Gastroesophageal sphincter (tissue), 4 donors: ENCODE measurements around the gene PRKAR2B. TPM values are rescaled to one million over a fixed set of nuclear protein-coding genes. Genes with fewer than 3 reads are reported as not detected.

Experiments used
- ATAC-seq: fragments of 150-250 bp; one replicate; pipeline ENCODE4 v1.9.1; 2016; ENCODE audit warnings: mild to moderate bottlenecking, moderate library complexity
- H3K27ac ChIP-seq, 4 donors: fragments of 200-600 bp; sonication (generic) in 3 of 4; 1 replicate in 3 of 4; 2 replicates in 1 of 4; pipeline ENCODE4 v1.5.1; 2016 to 2019
- H3K27me3 ChIP-seq: fragments of 200-600 bp; sonication (generic); one replicate; pipeline ENCODE4 v1.5.1; 2019
- H3K36me3 ChIP-seq, 2 donors: fragments of 200-600 bp; sonication (generic); one replicate each; pipeline ENCODE4 v1.5.1; 2019; ENCODE audit warnings: control low read depth in 1 of 2
- H3K4me1 ChIP-seq, 3 donors: fragments of 200-600 bp; sonication (generic); 1 replicate in 2 of 3; 2 replicates in 1 of 3; pipeline ENCODE4 v1.5.1; 2016 to 2019; ENCODE audit warnings: control low read depth in 2 of 3
- H3K4me3 ChIP-seq, 2 donors: fragments of 200-600 bp; sonication (generic); one replicate each; pipeline ENCODE4 v1.5.1; 2019; ENCODE audit warnings: mild to moderate bottlenecking in 1 of 2, moderate library complexity in 1 of 2
- H3K9me3 ChIP-seq, 3 donors: fragments of 200-600 bp; sonication (generic); one replicate each; pipeline ENCODE4 v1.5.1; 2017 to 2019; ENCODE audit warnings: control low read depth in 2 of 3
- EP300 ChIP-seq: sonication (generic); formaldehyde crosslinking; IDR thresholded peaks from one replicate; pipeline ENCODE4 v1.6.1; 2017; ENCODE audit warnings: antibody characterized with exemption, mild to moderate bottlenecking
- POLR2A ChIP-seq, 2 donors: fragments of 450-650 bp; IDR thresholded peaks; one replicate each; pipeline ENCODE4 v1.6.1; 2017; ENCODE audit warnings: antibody characterized with exemption in 2 of 2, mild to moderate bottlenecking in 2 of 2, moderate library complexity in 1 of 2
- POLR2AphosphoS5 ChIP-seq: sonication (generic); formaldehyde crosslinking; IDR thresholded peaks from one replicate; pipeline ENCODE4 v1.6.1; 2017; ENCODE audit warnings: antibody characterized with exemption
- WGBS, 2 donors: methylation state at CpG; one replicate each; pipeline ENCODE4 v1.1.5; 2018; ENCODE audit warnings: low coverage in 1 of 2; 5-methylcytosine and 5-hydroxymethylcytosine counted together
- total RNA-seq, 4 donors: library from RNA; depleted of rRNA; stranded (reverse); fragments of >200 nt; gene quantifications; one replicate each; pipeline ENCODE4 v1.1.0, GENCODE V29; 2016
- TF ChIP-seq, protein P1 (sequence below), 4 experiments: fragments of 200-600 bp in 2 of 4; fragments of 450-650 bp in 2 of 4; sonication (generic) in 1 of 4; IDR thresholded peaks; one replicate each; pipeline ENCODE4 v1.5.1; 2017 to 2019; ENCODE audit warnings: antibody characterized with exemption in 4 of 4, mild to moderate bottlenecking in 2 of 4, moderate library complexity in 2 of 4

The PRKAR2B gene
- total RNA-seq, 4 donors from 2014 or later = 83.5 to 160 (median 119) TPM

DNA sequence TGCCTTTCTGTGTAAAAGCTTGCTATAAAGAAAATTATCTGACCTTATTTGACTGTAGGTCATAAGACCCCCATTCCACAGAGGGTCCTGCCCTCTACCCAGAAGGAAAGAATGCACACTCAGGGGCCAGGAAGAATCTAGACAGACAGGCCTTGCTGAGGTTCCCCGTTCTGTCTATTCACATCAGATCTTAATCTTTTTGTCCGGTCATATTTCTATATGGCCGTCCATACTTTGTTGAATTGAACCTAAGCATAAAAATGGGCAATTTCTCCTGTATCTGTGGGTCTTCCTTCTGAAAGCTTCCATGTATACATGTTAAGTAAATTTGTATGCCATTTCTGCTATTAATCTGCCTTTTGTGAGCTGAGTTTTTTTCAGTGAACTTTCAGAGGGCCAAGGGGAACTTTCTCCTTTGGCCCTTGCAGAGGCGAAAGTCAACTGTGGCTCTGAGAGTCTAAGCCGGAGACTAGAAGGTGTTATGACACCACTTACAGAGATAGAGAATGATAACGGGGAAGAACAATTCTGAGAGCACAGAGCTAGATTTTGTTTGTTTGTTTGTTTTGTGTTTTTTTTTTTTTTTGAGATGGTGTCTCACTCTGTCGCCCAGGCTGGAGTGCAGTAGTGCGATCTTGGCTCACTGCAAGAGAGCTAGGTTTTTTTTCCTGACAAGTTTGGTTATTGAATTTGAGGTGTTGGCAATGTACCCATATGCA, 11.6 kb upstream of the PRKAR2B start:
- H3K27me3 ChIP-seq = no peaks in the 10 kb centered on the region
- H3K4me1 ChIP-seq = no peaks in the 10 kb centered on the region
- H3K9me3 ChIP-seq = no peaks in the 10 kb centered on the region
- no peak overlapping the region for H3K27ac ChIP-seq
- ATAC-seq = no peak
- WGBS, 2 donors = 90 to 100% methylated on average over 1 to 8 of the region's 8 CpGs
- no peaks in the 10 kb centered on the region for H3K36me3 ChIP-seq
- no peak overlapping the region for H3K4me3 ChIP-seq
- no peak for TF ChIP-seq POLR2AphosphoS5
- no peak for TF ChIP-seq POLR2A (IDR thresholded peaks at IDR 0.05)
- TF ChIP-seq, protein P1, sequence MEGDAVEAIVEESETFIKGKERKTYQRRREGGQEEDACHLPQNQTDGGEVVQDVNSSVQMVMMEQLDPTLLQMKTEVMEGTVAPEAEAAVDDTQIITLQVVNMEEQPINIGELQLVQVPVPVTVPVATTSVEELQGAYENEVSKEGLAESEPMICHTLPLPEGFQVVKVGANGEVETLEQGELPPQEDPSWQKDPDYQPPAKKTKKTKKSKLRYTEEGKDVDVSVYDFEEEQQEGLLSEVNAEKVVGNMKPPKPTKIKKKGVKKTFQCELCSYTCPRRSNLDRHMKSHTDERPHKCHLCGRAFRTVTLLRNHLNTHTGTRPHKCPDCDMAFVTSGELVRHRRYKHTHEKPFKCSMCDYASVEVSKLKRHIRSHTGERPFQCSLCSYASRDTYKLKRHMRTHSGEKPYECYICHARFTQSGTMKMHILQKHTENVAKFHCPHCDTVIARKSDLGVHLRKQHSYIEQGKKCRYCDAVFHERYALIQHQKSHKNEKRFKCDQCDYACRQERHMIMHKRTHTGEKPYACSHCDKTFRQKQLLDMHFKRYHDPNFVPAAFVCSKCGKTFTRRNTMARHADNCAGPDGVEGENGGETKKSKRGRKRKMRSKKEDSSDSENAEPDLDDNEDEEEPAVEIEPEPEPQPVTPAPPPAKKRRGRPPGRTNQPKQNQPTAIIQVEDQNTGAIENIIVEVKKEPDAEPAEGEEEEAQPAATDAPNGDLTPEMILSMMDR (IDR thresholded peaks at IDR 0.05) = no peak
- no peak for TF ChIP-seq EP300

DNA sequence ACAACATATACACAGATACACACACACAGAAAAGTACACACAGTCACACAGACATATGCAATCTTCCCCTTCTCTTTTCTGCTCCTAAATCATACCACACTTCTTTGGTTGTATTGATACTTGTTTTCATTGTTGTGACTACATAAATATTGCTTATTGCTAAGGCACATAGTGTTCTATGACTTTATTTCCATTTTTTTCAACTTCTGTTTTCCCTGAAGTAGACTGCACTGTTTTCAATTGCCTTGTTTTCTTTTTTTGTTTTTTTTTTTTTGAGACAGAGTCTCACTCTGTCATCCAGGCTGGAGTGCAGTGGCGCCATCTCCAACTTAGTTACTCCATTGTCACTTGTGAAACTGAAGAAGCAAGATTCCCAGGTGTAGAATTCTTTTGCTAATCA, 10.0 kb upstream of the PRKAR2B start:
- no peaks in the 10 kb centered on the region for H3K36me3 ChIP-seq
- H3K27ac ChIP-seq = no peak overlapping the region
- 83% methylated on average over 1 of the region's 1 CpG for WGBS, 2 donors
- no peaks in the 10 kb centered on the region for H3K27me3 ChIP-seq
- no peak for ATAC-seq
- no peak overlapping the region for H3K4me3 ChIP-seq
- H3K9me3 ChIP-seq = no peaks in the 10 kb centered on the region
- TF ChIP-seq POLR2A (IDR thresholded peaks at IDR 0.05) (no peak), POLR2AphosphoS5 (no peak), EP300 (no peak)
- TF ChIP-seq, protein P1 (IDR thresholded peaks at IDR 0.05) = no peak
- H3K4me1 ChIP-seq = no peaks in the 10 kb centered on the region

DNA sequence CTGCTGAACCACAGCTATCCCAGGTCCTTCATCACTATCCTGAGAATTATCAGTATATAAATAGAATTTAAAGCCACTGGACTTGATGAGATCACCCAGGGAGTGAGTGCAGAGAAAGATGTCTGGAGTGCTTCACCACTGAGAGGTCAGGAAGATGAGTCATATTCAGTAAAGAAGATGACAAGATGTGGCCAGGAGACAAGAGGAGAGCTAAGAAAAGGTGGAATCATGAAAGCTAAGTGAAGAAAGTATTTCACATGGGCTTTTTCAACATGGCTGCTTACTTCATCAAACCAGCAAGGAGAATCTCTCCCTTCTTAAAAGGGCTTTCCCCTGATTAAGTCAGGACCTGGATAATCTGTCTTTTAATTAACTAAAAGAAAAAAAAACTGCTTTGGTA, 9.1 kb upstream of the PRKAR2B start:
- Histone ChIP-seq H3K9me3 (no peaks in the 10 kb centered on the region), H3K4me3 (no peak overlapping the region), H3K4me1 (no peaks in the 10 kb centered on the region), H3K36me3 (no peaks in the 10 kb centered on the region), H3K27ac (no peak overlapping the region), H3K27me3 (no peaks in the 10 kb centered on the region)
- no peak for ATAC-seq
- TF ChIP-seq POLR2AphosphoS5 (no peak), EP300 (no peak), POLR2A (IDR thresholded peaks at IDR 0.05) (no peak)
- TF ChIP-seq, protein P1 (IDR thresholded peaks at IDR 0.05) = no peak

DNA sequence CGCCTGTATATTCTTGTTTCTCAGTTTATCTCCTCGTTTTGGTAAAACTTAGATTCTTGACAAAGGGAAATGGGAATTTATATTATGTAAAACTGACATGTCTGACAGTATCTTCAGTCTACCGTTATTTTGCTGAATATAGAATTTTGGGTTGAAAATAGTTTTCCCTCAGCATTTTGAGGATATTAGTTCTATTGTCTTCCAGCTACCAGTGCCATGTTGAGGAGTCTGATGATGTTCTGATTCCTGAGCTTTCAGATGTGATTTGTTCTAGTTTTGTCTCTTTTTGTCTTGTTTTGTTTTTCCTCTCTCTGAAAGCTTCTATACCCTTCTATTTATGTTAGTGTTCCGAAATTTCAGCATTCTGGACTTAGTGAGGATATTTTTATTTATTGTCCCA, 8.0 kb upstream of the PRKAR2B start:
- H3K4me3 ChIP-seq = no peak overlapping the region
- whole genome bisulfite sequencing, 2 donors = 74 to 88% methylated on average over 4 of the region's 4 CpGs
- H3K36me3 ChIP-seq = no peaks in the 10 kb centered on the region
- TF ChIP-seq, protein P1 (IDR thresholded peaks at IDR 0.05) = no peak
- TF ChIP-seq EP300 (no peak), POLR2AphosphoS5 (no peak), POLR2A (IDR thresholded peaks at IDR 0.05) (no peak)
- ATAC-seq = no peak
- no peaks in the 10 kb centered on the region for H3K4me1 ChIP-seq
- no peak overlapping the region for H3K27ac ChIP-seq
- no peaks in the 10 kb centered on the region for H3K27me3 ChIP-seq
- H3K9me3 ChIP-seq = no peaks in the 10 kb centered on the region
